GM19438 (cell line): Measurements from ENCODE around the gene DIP2C.
"Not testable (repeated sequence)": the region's sequence is repeated elsewhere in the genome, so short reads cannot be mapped to it uniquely, and the experiment has no call there.

Source experiments
- ATAC-seq: cut with Tn5 transposase; IDR thresholded peaks from one replicate; pipeline ENCODE4 v1.9.1; 2021; ENCODE audit warnings: low read depth; ENCODE audit not compliant: unreplicated experiment

Gene DIP2C

DNA sequence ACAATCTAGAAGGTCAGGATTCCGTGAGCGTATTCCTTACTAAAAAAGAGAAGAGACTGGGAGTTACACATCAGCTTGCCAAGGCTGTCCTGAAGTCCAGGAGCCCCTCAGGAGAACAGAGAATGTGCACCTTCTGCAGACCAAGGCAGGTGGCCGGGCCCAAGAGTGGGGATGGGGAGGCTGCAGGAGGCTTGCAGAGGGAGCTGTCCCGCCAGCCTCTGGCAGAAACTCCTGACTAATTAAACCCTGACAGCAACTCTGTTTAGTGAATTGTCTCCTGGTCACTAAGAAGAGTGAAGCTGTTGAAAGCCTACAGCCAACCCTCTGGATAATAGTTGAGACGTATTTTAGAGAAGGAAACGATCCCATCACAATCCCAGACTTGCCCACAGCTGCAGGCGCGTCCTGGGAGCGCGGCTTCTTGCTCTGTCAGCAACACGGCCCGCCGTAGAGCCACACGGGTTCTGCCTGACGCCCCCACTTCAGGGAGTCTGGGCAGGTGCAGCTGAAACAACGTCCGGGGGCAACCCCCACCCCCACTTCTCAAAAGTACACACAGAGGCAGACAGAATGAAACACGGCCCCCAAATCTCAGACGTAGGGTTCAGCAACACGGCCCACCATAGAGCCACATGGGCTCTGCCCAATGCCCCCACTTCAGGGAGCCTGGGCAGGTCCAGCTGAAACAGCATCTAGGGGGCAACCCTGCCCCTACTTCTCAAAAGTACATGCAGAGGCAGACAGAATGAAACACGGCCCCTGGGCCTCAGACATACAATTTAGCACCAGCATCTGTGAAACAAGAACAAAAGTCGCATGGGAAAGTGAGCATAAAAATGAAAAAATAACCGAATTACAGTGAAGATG lies 45.2 kb downstream of the DIP2C start:
- ATAC-seq, result no peak

DNA sequence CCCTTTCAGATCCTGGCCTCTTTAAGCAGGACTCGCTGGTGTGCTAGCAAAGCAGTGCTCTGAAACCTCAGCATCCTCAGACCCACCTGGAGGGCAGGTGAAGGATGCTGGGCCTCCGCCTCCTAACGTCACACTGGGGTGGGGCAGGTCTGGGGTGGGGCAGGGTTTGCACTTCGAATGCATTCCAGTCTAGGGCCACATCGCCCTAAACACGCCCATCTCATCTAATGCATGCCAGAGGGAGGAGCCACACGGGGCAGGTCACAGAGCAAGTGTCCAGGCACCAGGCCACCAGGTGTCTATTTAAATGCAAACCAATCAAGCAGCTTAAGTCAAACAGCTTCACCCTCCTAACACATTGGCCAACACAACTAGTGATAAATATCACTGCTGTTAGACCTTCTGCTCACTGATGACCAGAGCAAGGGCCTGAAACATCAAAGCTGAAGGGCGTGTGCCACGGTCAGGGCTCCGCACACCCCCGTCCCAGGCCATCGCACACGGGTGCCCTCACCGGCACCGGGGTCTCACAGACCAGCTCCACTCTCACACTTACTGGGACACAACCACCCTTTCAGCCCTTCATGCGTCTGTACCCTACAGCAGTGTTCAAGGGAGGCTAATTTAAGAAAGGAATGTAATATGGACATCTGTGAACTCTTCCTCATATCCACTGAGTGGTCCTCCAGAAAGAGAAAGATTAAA lies 47.1 kb downstream of the DIP2C start:
- ATAC-seq, result no peak

DNA sequence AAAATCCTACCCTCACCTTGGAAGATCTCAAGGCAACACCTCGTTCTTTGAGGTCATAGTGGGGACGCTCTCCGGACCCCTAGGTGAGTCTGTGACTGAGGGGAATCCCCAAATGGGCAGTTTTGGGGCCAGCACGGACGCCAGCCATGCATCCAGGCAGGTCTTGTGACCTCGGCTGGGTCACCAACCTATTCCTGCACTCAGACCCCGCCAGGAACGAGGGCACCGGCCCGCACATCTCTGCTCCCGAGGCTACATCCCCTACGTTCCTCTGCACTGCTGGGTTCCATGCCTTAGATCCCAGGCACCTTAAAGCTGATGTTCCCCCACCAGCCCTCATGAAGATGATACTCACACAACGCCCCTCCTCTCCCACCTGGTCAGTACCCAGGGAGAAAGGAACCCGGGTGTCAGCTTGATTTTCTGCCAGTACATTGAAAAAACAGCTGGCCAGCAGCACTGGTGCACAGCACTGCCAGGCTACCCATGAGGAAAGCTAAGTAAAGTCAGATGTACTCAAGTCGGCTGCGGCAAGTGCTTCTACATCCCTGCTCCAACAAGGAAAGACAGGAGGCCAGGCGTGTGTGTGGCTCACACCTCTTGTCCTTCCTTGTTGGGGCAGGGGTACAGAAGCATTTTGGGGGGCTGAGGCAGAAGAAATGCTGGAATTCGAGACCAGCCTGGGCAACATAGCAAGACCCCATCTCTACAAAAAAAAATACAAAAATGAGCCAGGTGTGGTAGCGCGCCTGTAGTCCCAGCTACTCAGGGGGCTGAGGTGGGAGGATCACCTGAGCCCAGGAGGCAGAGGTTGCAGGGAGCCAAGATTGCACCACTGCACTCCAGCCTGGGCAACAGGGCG lies 48.1 kb downstream of the DIP2C start:
- no peak for ATAC-seq

DNA sequence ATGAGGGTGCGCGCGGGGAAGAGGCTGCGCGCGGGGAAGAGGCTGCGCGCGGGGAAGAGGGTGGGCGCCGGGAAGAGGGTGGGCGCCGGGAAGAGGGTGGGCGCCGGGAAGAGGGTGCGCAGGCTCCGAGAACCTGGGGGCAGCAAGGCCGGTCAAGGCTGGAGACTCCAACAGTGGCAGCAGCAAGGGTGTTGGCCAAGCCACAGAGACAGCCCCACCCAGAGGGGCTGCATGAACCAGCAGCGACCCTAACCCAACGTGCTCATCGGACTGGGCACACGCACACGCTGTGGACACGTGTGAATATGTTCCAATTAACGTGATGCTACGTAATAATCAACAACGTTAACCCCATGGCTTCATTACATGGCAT lies 48.8 kb downstream of the DIP2C start:
- ATAC-seq, result no peak

DNA sequence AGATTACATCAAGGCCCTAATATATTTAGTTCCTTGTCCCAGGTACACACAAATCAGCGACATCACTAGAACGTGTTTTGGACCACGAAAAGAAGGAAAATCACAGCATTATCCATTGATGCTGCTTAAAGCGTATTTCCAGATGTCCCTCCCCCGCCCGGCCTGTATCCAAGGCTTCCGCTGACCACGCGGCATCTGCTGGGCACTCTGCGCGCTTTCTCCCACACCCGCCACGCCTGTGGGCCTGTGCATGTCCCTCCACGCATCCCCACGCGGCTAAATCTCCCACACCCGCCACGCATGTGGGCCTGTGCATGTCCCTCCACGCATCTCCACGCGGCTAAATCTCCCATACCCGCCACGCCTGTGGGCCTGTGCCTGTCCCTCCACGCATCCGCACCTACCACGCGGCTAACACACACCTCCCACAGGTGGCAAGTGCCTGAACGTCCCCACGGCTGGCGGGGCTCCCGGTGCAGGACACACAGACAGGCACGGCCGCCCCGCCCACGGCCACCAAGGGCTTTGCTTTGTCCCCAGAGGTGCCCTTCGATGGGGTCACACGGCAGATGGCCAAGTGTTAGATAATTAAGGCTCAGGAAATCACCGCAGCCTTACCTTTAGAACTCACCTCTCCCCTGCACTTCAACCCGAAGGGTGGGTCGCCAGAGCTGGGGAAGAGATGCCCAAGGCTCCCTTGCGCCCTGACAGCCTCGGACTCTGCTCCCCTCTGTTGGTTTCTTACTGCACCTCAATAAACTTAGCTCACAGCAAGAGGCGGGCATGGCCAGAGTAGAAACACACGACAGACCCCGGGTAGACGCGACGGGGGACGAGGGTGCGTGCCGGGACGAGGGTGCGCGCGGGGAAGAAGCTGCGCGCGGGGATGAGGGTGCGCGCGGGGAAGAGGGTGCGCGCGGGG lies 49.5 kb downstream of the DIP2C start:
- no peak for ATAC-seq

DNA sequence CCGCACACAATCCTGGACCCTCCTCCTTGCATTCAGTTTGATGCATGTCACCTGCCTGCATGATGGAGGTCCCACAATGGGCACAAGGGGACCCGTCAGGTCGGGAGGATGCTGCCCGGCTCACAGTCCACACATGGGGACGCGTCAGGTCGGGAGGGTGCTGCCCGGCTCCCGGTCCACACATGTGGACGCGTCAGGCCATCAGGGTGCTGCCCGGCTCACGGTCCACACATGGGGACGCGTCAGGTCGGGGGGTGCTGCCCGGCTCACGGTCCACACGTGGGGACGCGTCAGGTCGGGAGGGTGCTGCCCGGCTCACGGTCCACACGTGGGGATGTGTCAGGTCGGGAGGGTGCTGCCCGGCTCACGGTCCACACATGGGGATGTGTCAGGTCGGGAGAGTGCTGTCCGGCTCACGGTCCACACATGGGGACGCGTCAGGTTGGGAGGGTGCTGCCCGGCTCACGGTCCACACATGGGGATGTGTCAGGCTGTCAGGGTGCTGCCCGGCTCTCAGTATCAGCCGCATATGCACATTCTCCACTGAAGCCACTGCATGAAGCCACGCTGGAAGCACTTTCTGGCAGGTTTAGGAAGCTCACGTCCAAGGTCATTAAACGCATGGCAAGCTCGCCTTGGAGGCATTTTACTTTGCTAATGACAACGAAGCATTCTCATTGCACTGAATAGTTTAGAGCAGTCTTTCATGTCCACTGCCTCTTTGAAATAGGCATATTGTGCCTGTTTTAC lies 50.3 kb downstream of the DIP2C start:
- ATAC-seq, result no peak

DNA sequence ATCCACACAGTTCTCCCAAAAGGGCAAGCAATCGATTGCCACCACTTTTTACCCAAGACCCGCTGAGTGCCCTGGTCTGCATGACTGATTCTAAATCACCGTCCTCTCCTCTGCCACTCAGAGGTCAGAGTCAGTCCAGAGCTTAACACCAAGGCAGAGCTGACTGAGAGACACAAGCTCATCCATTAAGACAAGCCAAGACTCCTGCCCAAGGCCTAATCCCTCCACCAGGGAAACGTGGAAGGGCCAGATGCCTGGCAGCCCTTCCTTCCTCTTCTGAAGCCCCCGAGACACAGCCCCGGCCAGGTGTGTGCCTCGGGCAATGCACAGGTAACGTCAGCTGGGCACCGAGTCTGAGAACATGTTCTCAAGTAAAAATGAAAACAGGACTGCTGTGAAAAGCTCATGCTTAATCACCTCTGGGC lies 51.7 kb downstream of the DIP2C start:
- ATAC-seq, result no peak

DNA sequence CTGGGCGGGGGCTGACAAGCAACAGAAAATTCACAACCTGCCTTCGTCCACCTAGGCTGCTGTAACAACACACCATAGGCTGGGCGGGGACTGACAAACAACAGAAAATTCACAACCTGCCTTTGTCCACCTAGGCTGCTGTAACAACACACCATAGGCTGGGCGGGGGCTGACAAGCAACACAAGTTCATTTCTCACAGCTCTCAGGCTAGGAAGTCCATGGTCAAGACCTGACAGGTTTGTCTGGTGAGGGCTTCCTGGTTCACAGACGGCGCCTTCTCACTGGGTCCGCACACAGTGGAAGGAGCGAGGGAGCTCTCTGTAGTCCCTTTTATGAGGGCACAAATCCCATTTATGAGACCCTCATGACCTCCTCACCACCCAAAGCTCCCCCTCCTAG lies 52.2 kb downstream of the DIP2C start:
- no peak for ATAC-seq

DNA sequence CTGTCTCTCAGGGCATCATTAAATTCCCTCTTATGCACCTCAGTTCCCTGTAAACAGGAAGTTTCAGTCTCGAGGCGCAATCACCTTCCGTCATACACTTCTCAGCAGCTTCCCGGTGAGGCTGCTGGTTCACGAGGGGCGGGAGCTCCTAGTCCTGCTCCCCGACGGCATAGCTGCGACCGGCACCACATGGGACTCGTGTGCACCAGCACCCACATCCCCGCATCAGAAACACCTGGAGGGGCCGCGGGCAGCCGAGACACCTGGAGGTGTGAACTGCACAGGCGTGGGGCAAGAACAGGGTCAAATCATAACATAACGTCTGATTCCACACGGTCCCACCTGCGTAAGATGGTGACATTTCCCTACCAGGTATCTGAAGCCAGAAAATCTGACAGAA lies 52.7 kb downstream of the DIP2C start:
- no peak for ATAC-seq

DNA sequence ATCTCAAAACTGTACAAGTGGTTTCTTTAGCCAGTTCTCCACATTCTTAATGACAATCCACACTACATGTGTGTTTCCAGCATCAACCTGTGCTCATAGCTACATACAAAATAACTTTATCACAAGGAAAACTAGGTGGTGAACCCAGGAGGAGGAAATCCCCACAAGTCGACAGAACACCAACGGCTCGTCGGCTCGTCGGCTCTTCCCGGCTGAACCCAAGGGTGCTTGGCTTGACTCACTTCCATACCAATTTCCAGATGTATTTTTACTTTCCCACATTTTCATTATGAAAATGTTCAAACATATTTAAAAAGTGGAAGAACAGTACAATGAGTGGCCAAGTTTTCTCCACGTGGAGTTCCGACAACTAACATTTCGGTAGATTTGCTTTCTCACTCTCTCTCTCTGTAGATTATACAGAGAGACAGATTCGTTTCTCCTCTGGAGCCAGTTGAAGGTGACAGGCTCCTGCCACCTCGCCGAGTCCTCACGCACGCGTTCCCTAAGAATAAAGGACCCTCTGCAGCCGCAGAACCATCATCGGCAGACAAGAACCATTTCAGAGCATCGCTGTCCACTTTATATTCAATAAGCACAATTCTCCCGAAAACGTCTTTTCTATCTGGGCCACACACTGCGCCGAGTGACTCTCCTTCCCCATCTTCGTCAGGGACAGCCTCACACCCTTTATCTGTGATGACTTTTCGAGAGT lies 53.3 kb downstream of the DIP2C start:
- no peak for ATAC-seq

DNA sequence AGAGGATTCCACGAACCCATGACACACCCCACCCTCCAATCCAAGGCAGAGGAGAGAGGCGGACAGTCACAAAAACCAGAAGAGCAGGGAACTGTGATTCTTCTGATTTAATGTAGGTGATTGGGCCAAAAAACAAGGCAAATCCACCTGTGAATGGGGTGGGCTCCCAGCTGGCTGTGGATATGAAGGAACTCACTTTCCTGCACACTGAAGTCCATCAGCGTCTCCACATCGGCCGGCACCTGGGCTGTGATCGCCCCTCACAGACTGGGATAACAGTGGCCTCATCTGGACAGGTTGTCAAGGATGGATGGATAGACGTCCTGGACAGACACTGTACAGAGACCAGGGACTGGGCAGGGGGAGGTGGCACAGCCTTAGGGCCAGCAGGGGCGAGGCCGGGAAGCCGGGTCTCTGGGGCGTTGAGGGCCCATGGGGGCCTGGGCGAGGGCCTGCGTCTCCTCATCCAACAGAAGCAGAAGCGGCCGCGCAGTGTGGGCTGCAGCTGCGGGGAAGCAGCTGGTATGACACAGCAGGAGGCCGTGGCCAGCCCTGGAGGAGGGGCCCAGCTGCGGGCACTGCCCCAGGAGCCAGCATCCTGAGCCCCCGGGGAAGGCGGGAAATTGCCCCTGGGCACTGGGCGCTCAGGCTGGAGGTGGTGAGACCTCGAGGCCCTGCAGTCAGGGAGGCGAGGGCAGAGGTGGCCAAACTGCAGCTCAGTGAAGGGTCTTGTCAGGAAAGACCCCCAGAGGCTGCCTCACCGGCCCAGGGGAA lies 54.2 kb downstream of the DIP2C start:
- no peak for ATAC-seq

DNA sequence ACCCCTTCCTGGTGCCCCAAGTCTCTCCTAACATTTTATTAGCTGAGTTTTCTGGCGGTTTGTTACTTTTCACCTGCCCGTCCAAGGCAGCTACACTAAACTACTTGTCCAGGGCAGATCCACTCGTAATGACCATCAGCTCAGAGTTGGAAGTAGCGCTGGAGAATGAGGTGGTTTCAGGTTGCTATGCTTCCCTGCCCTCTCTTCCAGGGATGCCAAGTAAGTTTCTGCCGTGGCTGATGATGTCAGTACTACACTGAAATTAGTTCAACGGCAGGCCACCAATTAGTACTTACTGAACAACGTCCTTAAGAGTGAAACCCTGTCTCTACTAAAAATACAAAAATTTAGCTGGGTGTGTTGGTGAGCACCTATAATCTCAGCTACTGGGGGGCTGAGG lies 55.2 kb downstream of the DIP2C start:
- no peak for ATAC-seq

DNA sequence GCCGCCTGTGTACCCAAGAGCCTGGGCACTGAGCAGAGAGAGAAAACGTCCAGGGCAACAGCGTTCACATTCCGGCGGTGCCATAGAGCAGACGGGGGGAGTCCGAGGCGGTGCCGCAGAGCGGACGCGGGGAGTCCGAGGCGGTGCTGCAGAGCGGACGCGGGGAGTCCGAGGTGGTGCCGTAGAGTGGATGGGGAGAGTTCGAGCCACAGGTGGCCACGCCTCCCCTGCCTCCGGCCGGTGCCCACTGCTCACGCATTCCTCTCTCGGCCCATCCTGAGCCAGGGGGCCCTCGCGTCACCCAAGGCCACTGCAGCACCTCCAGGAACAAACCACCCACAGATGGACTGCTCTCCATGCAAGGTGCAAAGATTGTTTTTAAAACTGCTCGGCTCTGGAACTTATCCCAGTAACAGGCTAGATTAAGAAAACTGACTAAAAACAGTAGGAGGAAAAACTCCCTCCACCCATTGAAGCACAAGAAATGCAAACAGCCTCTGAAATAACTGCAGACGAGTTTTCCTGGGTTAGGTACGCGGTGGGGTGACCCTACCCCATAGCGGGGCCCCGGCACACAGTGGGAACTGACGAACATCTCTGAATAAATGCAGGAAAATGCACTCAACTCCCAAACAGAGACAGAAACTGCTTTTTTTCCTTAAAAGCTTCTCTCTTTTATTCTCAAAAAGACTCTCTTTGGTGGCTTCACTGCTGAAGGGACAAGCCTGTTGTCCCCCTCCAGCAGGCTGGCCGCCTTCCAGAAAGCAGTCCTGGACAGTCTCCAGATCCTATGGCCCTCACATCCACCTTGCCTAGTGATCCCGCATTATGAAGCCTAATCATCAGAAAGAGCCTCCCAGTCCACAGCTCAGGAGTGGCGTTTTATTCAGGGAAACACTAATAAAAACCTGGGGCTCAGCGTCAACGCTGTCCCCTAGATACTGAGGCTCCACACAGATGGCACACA lies 55.9 kb downstream of the DIP2C start:
- ATAC-seq, result no peak

DNA sequence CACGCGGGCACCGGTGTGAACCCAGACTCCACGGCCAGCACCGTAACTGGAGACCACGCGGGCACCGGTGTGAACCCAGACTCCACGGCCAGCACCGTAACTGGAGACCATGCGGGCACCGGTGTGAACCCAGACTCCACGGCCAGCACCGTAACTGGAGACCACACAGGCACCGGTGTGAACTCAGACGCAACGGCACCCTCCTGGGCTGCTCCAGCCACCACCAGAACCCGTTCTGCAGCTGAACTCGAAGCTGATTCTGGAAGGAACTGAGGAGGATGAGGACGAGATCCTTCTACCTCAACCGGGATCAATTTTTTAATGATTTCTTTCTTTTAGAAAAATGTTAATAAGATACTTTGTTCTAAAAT lies 56.7 kb downstream of the DIP2C start:
- not testable (repeated sequence) for ATAC-seq

DNA sequence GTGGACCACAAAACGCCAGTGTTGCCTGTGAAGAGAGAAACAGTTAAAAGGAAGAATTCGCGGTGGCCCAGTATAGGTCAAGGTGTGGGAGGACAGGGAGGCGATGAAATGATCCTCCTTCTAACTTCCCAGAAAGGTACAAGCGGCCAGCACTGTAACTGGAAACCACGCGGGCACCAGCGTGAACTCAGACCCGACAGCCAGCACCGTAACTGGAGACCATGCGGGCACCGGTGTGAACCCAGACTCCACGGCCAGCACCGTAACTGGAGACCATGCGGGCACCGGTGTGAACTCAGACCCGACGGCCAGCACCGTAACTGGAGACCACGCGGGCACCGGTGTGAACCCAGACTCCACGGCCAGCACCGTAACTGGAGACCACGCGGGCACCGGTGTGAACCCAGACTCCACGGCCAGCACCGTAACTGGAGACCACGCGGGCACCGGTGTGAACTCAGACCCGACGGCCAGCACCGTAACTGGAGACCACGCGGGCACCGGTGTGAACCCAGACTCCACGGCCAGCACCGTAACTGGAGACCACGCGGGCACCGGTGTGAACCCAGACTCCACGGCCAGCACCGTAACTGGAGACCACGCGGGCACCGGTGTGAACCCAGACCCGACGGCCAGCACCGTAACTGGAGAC lies 57.2 kb downstream of the DIP2C start:
- not testable (repeated sequence) for ATAC-seq

DNA sequence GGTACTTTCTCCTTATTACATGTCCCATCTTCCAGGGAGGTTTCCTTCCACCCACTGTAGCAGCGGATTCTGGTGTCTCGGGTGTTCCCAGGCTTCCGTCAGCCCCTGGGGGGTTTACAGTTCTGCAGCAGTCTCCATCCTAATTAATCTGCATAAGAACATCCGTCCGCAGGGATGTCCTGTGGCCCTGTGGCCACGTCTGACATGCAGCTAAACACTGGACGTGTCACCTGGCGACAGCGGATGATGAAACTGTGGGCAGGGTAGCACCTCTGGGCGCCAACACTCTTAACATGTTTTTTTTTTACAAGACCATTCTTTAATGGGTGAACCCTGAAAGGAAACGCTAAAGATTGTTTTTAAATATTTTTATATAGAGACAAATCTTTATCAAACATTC lies 58.2 kb downstream of the DIP2C start:
- ATAC-seq, result no peak
